GM20000 (cell line): ENCODE data around the gene MARCHF5.

ENCODE experiments used
- DNase-seq: peaks from one replicate; pipeline ENCODE4 v3.0.0; 2012; ENCODE audit warnings: low spot score
- TF ChIP-seq, protein P1 (sequence below): IDR thresholded peaks from 2 replicates; pipeline ENCODE4 v1.5.1; 2012; ENCODE audit warnings: mild to moderate bottlenecking, control low read depth; ENCODE audit errors: extremely low read depth, missing control alignments

Gene MARCHF5

DNA sequence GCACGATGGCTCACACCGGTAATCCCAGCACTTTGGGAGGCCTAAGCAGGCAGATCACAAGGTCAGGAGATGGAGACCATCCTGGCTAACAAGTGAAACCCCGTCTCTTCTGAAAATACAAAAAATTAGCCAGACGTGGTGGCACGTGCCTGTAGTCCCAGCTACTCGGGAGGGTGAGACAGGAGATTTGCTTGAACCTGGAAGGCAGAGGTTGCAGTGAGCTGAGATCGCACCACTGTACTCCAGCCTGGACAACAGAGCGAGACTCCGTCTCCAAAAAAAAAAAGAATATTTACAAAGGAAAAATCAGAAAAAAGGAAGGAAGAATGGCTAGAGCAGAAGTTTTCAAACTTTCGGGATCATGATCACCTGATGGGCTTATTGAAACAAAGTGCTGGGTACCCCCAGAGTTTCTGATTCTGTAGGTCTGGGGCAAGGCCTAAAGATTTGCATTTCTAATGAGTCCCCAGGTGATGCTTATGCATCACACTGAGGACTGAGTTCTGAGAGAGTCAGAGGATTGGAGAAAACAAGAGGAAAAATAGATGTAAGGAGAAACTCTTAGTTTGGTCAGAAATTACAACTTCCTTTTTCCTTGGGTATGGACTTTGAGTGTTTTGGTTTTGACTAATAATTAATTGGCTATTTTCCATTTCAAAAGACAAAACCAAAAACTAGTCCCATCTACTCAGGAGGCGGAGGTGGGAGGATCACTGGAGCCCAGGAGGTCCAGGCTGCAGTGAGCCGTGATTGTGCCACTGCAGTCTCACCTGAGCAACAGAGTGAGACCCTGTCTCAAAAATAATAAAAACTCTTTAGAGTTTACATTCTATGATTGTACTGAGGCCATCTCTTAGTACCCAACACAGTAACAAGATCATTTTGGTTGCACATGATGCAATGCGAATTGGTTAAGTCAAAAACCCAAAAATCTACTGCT, 14.4 kb downstream of the MARCHF5 start:
- TF ChIP-seq, protein P1, sequence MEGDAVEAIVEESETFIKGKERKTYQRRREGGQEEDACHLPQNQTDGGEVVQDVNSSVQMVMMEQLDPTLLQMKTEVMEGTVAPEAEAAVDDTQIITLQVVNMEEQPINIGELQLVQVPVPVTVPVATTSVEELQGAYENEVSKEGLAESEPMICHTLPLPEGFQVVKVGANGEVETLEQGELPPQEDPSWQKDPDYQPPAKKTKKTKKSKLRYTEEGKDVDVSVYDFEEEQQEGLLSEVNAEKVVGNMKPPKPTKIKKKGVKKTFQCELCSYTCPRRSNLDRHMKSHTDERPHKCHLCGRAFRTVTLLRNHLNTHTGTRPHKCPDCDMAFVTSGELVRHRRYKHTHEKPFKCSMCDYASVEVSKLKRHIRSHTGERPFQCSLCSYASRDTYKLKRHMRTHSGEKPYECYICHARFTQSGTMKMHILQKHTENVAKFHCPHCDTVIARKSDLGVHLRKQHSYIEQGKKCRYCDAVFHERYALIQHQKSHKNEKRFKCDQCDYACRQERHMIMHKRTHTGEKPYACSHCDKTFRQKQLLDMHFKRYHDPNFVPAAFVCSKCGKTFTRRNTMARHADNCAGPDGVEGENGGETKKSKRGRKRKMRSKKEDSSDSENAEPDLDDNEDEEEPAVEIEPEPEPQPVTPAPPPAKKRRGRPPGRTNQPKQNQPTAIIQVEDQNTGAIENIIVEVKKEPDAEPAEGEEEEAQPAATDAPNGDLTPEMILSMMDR, result no peak
- no peak for DNase-seq

DNA sequence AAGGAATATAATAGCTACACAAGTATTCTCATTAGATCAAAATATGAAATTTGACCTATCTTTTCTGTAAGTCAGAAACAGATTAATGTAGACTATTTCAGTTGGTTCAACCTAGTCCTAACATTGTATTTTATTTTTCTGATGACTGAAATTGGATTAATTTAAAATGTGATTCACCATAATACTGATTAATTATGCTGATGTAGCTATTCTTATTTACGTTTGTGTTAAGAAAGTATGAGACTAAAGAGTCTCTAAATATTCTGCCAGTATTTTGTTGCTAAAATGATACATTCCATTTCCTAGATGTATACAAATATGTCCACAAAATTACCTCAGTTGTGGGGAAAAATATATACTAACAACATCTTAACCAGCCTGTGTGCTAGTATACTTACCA, 18.3 kb downstream of the MARCHF5 start:
- DNase-seq, result no peak
- TF ChIP-seq, protein P1, result no peak

- no peak for DNase-seq
- TF ChIP-seq, protein P1, result no peak
Measured at GRCh38 chr10:92313750-92314149, 22.8 kb downstream of the MARCHF5 start.

- TF ChIP-seq, protein P1, result no peak
- no peak for DNase-seq
Measured at GRCh38 chr10:92316610-92317009, 25.6 kb downstream of the MARCHF5 start.

- DNase-seq, result no peak
- TF ChIP-seq, protein P1, result no peak
Measured at GRCh38 chr10:92323079-92323478, 32.1 kb downstream of the MARCHF5 start.

GRCh38 chr10:92327445-92328433, 36.8 kb downstream of the MARCHF5 start:
- TF ChIP-seq, protein P1, result no peak
- DNase-seq, result no peak
